B cell (primary cell): ENCODE results near the gene ZSCAN21. TPM values are rescaled to one million over a fixed set of nuclear protein-coding genes. Genes with fewer than 3 reads are reported as not detected.
A peak's percentile ranks its signal among the peaks of the same experiment; 100 is the strongest.

ENCODE experiments used
- ATAC-seq: fragments of 200-7000 bp; cut with Tn5 transposase; one replicate; pipeline ENCODE4 v1.10.0; 2021; ENCODE audit warnings: low read depth, mild to moderate bottlenecking, moderate number of reproducible peaks, moderate library complexity
- CTCF ChIA-PET: fragments of 350-600 bp; sonication (Branson Sonifier 250); formaldehyde crosslinking; loops from one replicate; lab custom pipeline; 2021; ENCODE audit warnings: antibody characterized with exemption, inconsistent platforms; lab: Charles Lee
- POLR2A ChIA-PET: fragments of 350-600 bp; sonication (Branson Sonifier 250); formaldehyde crosslinking; loops from one replicate; lab custom pipeline; 2021; ENCODE audit warnings: antibody characterized with exemption; lab: Charles Lee
- DNase-seq: peaks from one replicate; pipeline ENCODE4 v3.0.0; 2013
- H2AFZ ChIP-seq: 2 replicates; pipeline ENCODE4 v1.6.1; 2012; ENCODE audit warnings: mild to moderate bottlenecking, low read depth, low read length; ENCODE audit not compliant: insufficient read depth, poor library complexity, severe bottlenecking
- H3K27ac ChIP-seq, 2 donors: 1 replicate in 1 of 2; 2 replicates in 1 of 2; pipeline ENCODE4 v1.5.1; 2012 to 2013; ENCODE audit warnings: low read length in 2 of 2, mild to moderate bottlenecking in 2 of 2, moderate library complexity in 1 of 2
- H3K27me3 ChIP-seq, 4 experiments: fragments of 200-600 bp in 1 of 4; sonication (generic) in 1 of 4; replicated peaks in 1 of 4; 1 replicate in 2 of 4; 2 replicates in 2 of 4; pipeline versions ENCODE4 v1.6.1 to v1.7.0; 2013 to 2016; ENCODE audit warnings: low read length in 3 of 4, mild to moderate bottlenecking in 2 of 4, mixed read lengths in 1 of 4, moderate library complexity in 1 of 4; ENCODE audit not compliant: insufficient read depth in 4 of 4, control insufficient read depth in 3 of 4; ENCODE audit errors: control extremely low read depth in 1 of 4
- H3K36me3 ChIP-seq, 2 experiments: replicated peaks in 1 of 2; 1 replicate in 1 of 2; 2 replicates in 1 of 2; pipeline versions ENCODE4 v1.6.1 to v1.7.1; 2013; ENCODE audit warnings: low read length in 1 of 2; ENCODE audit not compliant: insufficient read depth in 2 of 2, control insufficient read depth in 1 of 2; ENCODE audit errors: control extremely low read depth in 1 of 2, extremely low read depth in 1 of 2
- H3K4me1 ChIP-seq, 2 donors: fragments of 200-600 bp in 1 of 2; sonication (generic) in 1 of 2; 1 replicate in 1 of 2; 2 replicates in 1 of 2; pipeline versions ENCODE4 v1.5.1 to v1.6.1; 2013 to 2017; ENCODE audit warnings: low read length in 2 of 2; ENCODE audit not compliant: control insufficient read depth in 2 of 2, insufficient read depth in 2 of 2
- H3K4me2 ChIP-seq: replicated peaks from 2 replicates; pipeline ENCODE3; 2012; ENCODE audit warnings: mild to moderate bottlenecking, low read depth, low read length; ENCODE audit not compliant: poor library complexity, severe bottlenecking
- H3K4me3 ChIP-seq, 5 experiments: fragments of 200-600 bp in 1 of 5; sonication (generic) in 1 of 5; 1 replicate in 3 of 5; 2 replicates in 2 of 5; pipeline versions ENCODE4 v1.5.1 to v1.7.0; 2011 to 2016; ENCODE audit warnings: low read length in 4 of 5, mild to moderate bottlenecking in 4 of 5, low read depth in 2 of 5, control low read depth in 1 of 5, moderate library complexity in 1 of 5; ENCODE audit not compliant: insufficient read depth in 1 of 5; ENCODE audit errors: control extremely low read depth in 1 of 5, extremely low read depth in 1 of 5
- H3K79me2 ChIP-seq: fragments of 200-600 bp; sonication (generic); one replicate; pipeline ENCODE4 v1.6.0; 2016; ENCODE audit warnings: low read length; ENCODE audit not compliant: control insufficient read depth, insufficient read depth
- H3K9ac ChIP-seq: fragments of 200-600 bp; sonication (generic); 2 replicates; pipeline ENCODE4 v1.6.1; 2017; ENCODE audit warnings: mild to moderate bottlenecking, low read length, moderate library complexity
- H3K9me3 ChIP-seq, 3 donors: one replicate each; pipeline versions ENCODE4 v1.6.1 to v1.7.1; 2013; ENCODE audit warnings: low read length in 2 of 3; ENCODE audit not compliant: control insufficient read depth in 2 of 3, insufficient read depth in 1 of 3; ENCODE audit errors: control extremely low read depth in 1 of 3
- H4K20me1 ChIP-seq: 2 replicates; pipeline ENCODE4 v1.6.0; 2012; ENCODE audit warnings: mild to moderate bottlenecking, low read length; ENCODE audit not compliant: insufficient read depth, control insufficient read depth, poor library complexity, severe bottlenecking
- H3K27ac Mint-ChIP-seq: one replicate; pipeline ENCODE4 v1.8.0; 2021; ENCODE audit warnings: mixed read lengths
- H3K27me3 Mint-ChIP-seq: one replicate; pipeline ENCODE4 v1.8.0; 2021; ENCODE audit warnings: mixed read lengths
- H3K4me1 Mint-ChIP-seq: one replicate; pipeline ENCODE4 v1.8.0; 2021; ENCODE audit warnings: mixed read lengths
- H3K4me3 Mint-ChIP-seq: one replicate; pipeline ENCODE4 v1.8.0; 2021; ENCODE audit warnings: mixed read lengths
- H3K9me3 Mint-ChIP-seq: one replicate; pipeline ENCODE4 v1.8.0; 2022; ENCODE audit warnings: mixed read lengths; ENCODE audit not compliant: insufficient read depth
- CTCF ChIP-seq: fragments of 200-600 bp; IDR thresholded peaks from one replicate; pipeline ENCODE4 v1.8.0; 2022; ENCODE audit warnings: antibody characterized with exemption, mild to moderate bottlenecking
- EZH2 ChIP-seq: IDR thresholded peaks from 2 replicates; pipeline ENCODE4 v1.6.1; 2012; ENCODE audit warnings: borderline replicate concordance, low read depth, mild to moderate bottlenecking, moderate library complexity, low read length; ENCODE audit not compliant: insufficient read depth, poor library complexity, severe bottlenecking
- WGBS: methylation state at CpG from one replicate; pipeline ENCODE4 v1.1.5; 2013; ENCODE audit warnings: missing lambda C conversion rate; ENCODE audit not compliant: insufficient coverage; 5-methylcytosine and 5-hydroxymethylcytosine counted together
- intact Hi-C: fragments of 100-400 bp; cut with micrococcal nuclease; formaldehyde crosslinking; loops from one replicate; pipeline ENCODE4 v1.10.0; 2022
- polyA plus RNA-seq: library from polyadenylated mRNA; depleted of rRNA; stranded (reverse); fragments of >200 nt; gene quantifications from 2 replicates; pipeline ENCODE4 v1.2.3, GENCODE V29; 2012
- total RNA-seq, 2 donors: library from RNA; stranded (reverse); fragments of 120-200 nt in 1 of 2; gene quantifications; 1 replicate in 1 of 2; 2 replicates in 1 of 2; pipeline versions ENCODE4 v1.2.3 to v1.2.4, GENCODE V29; 2013 to 2022

ZSCAN21 gene
- total and polyA plus RNA-seq, 2 donors (not counting 1 experiment from before 2014, with no cell fraction given): 6.7 to 13.2 TPM

GRCh38 chr7:100088621-100089457 is 39.3 kb downstream of the ZSCAN21 start, which contains the start of gene COPS6:
COPS6 (plus strand) TSS chr7:100088969; CDS start chr7:100088991, 22 bp downstream.
- H3K4me3 ChIP-seq: peak within 1 kb of the TSS; percentile 68 to 91 (median 74)
- TF ChIP-seq EZH2 (no peak), CTCF (no peak)
- peaks cover 19% of the 10 kb centered on the region for H3K4me1 Mint-ChIP-seq
- intact Hi-C loops: loop anchor here (1.0 to 10.0 kb wide), 5 partner anchors 8 to 586 kb away; partner anchors contain the start of genes GNB2, MOSPD3, ZKSCAN5 and ZNF3
- WGBS: under 1% methylated on average over 53 of the region's 68 CpGs
- peaks cover 14% of the 10 kb centered on the region for H3K79me2 ChIP-seq
- no peaks in the 10 kb centered on the region for H3K9me3 Mint-ChIP-seq
- no peaks in the 10 kb centered on the region for H3K9me3 ChIP-seq
- H3K4me2 ChIP-seq: peak within 1 kb of the TSS; percentile 84
- ATAC-seq: peak; percentile 90
- peaks cover 14 to 18% of the 10 kb centered on the region in 2 donors for H3K4me1 ChIP-seq
- no peaks in the 10 kb centered on the region for H3K27me3 ChIP-seq
- peak within 1 kb of the TSS; percentile 96 for H3K27ac Mint-ChIP-seq
- H3K36me3 ChIP-seq: peaks cover 0 to 34% of the 10 kb centered on the region in 2 experiments
- ChIA-PET CTCF (interaction anchor here (0.6 kb wide), 1 partner anchor 42 kb away, joined by 3 read pairs; no protein-coding TSS in a partner anchor), POLR2A (interaction anchor here (0.6 to 1.0 kb wide), 4 partner anchors 13 to 1628 kb away, joined by 3 read pairs; partner anchors contain the start of genes AP4M1 and MCM7)
- H3K27me3 Mint-ChIP-seq: no peaks in the 10 kb centered on the region
- H3K4me3 Mint-ChIP-seq: peak within 1 kb of the TSS; percentile 93
- peak within 1 kb of the TSS; percentile 79 for H3K9ac ChIP-seq
- H3K27ac ChIP-seq: peak within 1 kb of the TSS; percentile 66 to 77
- H2AFZ ChIP-seq: peak within 1 kb of the TSS; percentile 92
- DNase-seq: peak; percentile 90
- H4K20me1 ChIP-seq: peaks cover 13% of the 10 kb centered on the region
